ENCODE data around the gene GRK7. TPM values are rescaled to one million over a fixed set of nuclear protein-coding genes. Genes with fewer than 3 reads are reported as not detected.
A peak's percentile ranks its signal among the peaks of the same experiment; 100 is the strongest.
"Not testable (repeated sequence)": the region's sequence is repeated elsewhere in the genome, so short reads cannot be mapped to it uniquely, and the experiment has no call there.

Gene GRK7
- total RNA-seq, 1 experiment from 2014 or later = not detected

DNA sequence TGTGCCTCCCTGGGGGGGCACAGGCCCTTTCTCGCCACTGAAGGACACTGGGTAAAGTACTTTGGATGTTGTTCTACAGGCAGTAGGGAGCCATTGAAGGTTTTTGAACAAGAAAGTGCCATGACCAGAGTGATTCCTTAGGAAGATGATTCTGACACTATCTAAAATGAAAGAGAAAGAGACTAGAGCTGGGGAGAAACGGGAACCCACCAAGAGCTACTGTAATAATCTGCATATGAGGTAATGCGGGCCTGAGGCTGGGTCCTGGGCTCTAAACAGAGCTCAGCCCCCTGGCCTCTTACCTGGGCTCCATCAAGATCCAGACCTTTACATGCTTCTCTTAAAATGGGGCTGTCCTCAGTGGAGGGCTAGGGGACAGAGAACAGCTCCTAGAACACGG is 24.9 kb downstream of the GRK7 start:
- ChIA-PET CTCF (no interaction called here), POLR2A (ENCODE audit: low non-redundant PET) (no interaction called here)
- H3K27ac ChIP-seq (ENCODE audit: low read depth, low read length, poor library complexity, severe bottlenecking) = no peak overlapping the region
- no peaks in the 10 kb centered on the region for H3K4me1 ChIP-seq (ENCODE audit: insufficient read depth, low read length, poor library complexity, severe bottlenecking)
- no TSS peak for BruUV-seq (replicated peaks)
- H3K9me3 ChIP-seq (ENCODE audit: low read depth, low read length, poor library complexity, severe bottlenecking) = no peaks in the 10 kb centered on the region
- no peaks in the 10 kb centered on the region for H3K27me3 ChIP-seq (replicated peaks; ENCODE audit: insufficient read depth, low read depth, low read length, poor library complexity)
- no peak overlapping the region for H3K4me3 ChIP-seq (ENCODE audit: low read depth, low read length, poor library complexity, severe bottlenecking)
- TF ChIP-seq EZH2 (IDR thresholded peaks at IDR 0.05; ENCODE audit: borderline replicate concordance, low read depth, low read length, poor library complexity, severe bottlenecking) = no peak
- TF ChIP-seq, protein P1, sequence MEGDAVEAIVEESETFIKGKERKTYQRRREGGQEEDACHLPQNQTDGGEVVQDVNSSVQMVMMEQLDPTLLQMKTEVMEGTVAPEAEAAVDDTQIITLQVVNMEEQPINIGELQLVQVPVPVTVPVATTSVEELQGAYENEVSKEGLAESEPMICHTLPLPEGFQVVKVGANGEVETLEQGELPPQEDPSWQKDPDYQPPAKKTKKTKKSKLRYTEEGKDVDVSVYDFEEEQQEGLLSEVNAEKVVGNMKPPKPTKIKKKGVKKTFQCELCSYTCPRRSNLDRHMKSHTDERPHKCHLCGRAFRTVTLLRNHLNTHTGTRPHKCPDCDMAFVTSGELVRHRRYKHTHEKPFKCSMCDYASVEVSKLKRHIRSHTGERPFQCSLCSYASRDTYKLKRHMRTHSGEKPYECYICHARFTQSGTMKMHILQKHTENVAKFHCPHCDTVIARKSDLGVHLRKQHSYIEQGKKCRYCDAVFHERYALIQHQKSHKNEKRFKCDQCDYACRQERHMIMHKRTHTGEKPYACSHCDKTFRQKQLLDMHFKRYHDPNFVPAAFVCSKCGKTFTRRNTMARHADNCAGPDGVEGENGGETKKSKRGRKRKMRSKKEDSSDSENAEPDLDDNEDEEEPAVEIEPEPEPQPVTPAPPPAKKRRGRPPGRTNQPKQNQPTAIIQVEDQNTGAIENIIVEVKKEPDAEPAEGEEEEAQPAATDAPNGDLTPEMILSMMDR (conservative IDR thresholded peaks at IDR 0.05; ENCODE audit: low read depth, low read length) = no peak
- no peak for DNase-seq (ENCODE audit: low spot score)
- intact Hi-C loops (cut with micrococcal nuclease; ENCODE audit: unreplicated experiment) = no loop called here
- H3K36me3 ChIP-seq (ENCODE audit: insufficient read depth, low read length, poor library complexity, severe bottlenecking) = no peaks in the 10 kb centered on the region

DNA sequence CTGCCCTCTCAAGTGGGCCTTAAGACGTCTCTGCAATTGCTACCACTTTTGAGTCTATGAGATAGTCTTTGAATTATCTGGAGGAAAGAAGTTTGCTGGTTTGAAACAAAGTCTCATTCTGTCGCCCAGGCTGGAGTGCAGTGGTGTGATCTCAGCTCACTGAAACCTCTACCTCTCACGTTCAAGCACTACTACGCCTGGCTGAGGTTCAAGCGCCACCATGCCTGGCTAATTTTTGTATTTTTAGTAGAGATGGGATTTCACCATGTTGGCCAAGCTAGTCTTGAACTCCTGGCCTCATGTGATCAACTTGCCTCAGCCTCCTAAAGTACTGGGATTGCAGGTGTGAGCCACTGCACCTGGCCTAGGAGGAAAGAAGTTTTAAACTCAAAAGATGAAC is 25.5 kb downstream of the GRK7 start:
- POLR2A ChIA-PET (ENCODE audit: low non-redundant PET); intact Hi-C loops (cut with micrococcal nuclease; ENCODE audit: unreplicated experiment); H3K4me1 ChIP-seq (ENCODE audit: insufficient read depth, low read length, poor library complexity, severe bottlenecking); H3K9me3 ChIP-seq (ENCODE audit: low read depth, low read length, poor library complexity, severe bottlenecking); BruUV-seq (replicated peaks); H3K36me3 ChIP-seq (ENCODE audit: insufficient read depth, low read length, poor library complexity, severe bottlenecking); DNase-seq (ENCODE audit: low spot score); H3K27ac ChIP-seq (ENCODE audit: low read depth, low read length, poor library complexity, severe bottlenecking); H3K4me3 ChIP-seq (ENCODE audit: low read depth, low read length, poor library complexity, severe bottlenecking); H3K27me3 ChIP-seq (replicated peaks; ENCODE audit: insufficient read depth, low read depth, low read length, poor library complexity); CTCF ChIA-PET: not testable (repeated sequence)

DNA sequence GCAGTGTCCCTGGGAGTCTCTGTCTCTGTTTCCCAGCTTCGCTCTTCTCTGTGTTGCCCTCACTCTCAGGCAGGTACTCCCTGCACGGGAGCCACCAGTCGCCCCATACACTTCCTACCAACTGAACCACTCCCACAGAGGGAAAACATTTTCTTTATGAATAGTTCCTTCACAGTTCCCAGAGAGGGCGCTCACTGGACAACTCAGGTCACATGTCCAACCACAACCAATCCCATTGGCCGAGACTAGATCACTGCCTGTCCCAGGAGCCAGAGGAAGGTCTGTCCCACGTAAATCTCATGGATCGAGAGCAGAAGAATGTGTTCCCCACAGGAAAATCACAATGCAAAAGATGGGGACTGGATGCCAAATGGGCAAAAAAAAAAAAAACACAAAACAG is 26.1 kb downstream of the GRK7 start:
- CTCF ChIA-PET = no interaction called here
- no peaks in the 10 kb centered on the region for H3K27me3 ChIP-seq (replicated peaks; ENCODE audit: insufficient read depth, low read depth, low read length, poor library complexity)
- TF ChIP-seq, protein P1 (conservative IDR thresholded peaks at IDR 0.05; ENCODE audit: low read depth, low read length) = no peak; the same call in 1 of the 2 replicates
- TF ChIP-seq EZH2 (IDR thresholded peaks at IDR 0.05; ENCODE audit: borderline replicate concordance, low read depth, low read length, poor library complexity, severe bottlenecking) = no peak
- H3K4me1 ChIP-seq (ENCODE audit: insufficient read depth, low read length, poor library complexity, severe bottlenecking) = no peaks in the 10 kb centered on the region
- H3K4me3 ChIP-seq (ENCODE audit: low read depth, low read length, poor library complexity, severe bottlenecking) = no peak overlapping the region
- no peak overlapping the region for H3K27ac ChIP-seq (ENCODE audit: low read depth, low read length, poor library complexity, severe bottlenecking)
- H3K36me3 ChIP-seq (ENCODE audit: insufficient read depth, low read length, poor library complexity, severe bottlenecking) = no peaks in the 10 kb centered on the region
- no peaks in the 10 kb centered on the region for H3K9me3 ChIP-seq (ENCODE audit: low read depth, low read length, poor library complexity, severe bottlenecking)
- no TSS peak for BruUV-seq (replicated peaks)
- DNase-seq (ENCODE audit: low spot score) = peak; percentile 22
- intact Hi-C loops (cut with micrococcal nuclease; ENCODE audit: unreplicated experiment) = no loop called here
- POLR2A ChIA-PET (ENCODE audit: low non-redundant PET) = no interaction called here

DNA sequence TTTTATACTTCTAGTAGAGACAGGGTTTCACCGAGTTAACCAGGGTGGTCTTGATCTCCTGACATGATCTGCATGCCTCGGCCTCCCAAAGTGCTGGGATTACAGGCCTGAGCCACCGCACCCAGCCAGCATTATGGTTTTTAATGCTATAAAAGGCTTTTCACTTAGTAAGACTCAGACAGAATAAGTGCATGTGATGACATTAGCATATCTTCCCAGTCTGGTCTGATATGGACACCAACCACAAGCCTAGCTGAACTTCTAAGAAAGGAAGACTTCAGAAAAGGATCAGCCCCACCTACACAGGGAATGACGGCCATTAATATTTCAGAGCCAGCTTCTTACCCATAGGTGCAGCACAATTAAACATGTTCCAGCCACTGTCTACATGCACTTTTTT is 27.0 kb downstream of the GRK7 start:
- Histone ChIP-seq H3K27me3 (replicated peaks; ENCODE audit: insufficient read depth, low read depth, low read length, poor library complexity) (no peaks in the 10 kb centered on the region), H3K9me3 (ENCODE audit: low read depth, low read length, poor library complexity, severe bottlenecking) (no peaks in the 10 kb centered on the region), H3K4me3 (ENCODE audit: low read depth, low read length, poor library complexity, severe bottlenecking) (no peak overlapping the region), H3K27ac (ENCODE audit: low read depth, low read length, poor library complexity, severe bottlenecking) (no peak overlapping the region), H3K4me1 (ENCODE audit: insufficient read depth, low read length, poor library complexity, severe bottlenecking) (no peaks in the 10 kb centered on the region), H3K36me3 (ENCODE audit: insufficient read depth, low read length, poor library complexity, severe bottlenecking) (no peaks in the 10 kb centered on the region)
- BruUV-seq (replicated peaks) = no TSS peak
- CTCF ChIA-PET = no interaction called here
- POLR2A ChIA-PET (ENCODE audit: low non-redundant PET) = interaction anchor here (0.7 kb wide), 1 partner anchor 1511 kb away, joined by 3 read pairs; no protein-coding TSS in a partner anchor
- TF ChIP-seq EZH2 (IDR thresholded peaks at IDR 0.05; ENCODE audit: borderline replicate concordance, low read depth, low read length, poor library complexity, severe bottlenecking) = no peak
- TF ChIP-seq, protein P1 (conservative IDR thresholded peaks at IDR 0.05; ENCODE audit: low read depth, low read length) = no peak
- intact Hi-C loops (cut with micrococcal nuclease; ENCODE audit: unreplicated experiment) = no loop called here
- no peak for DNase-seq (ENCODE audit: low spot score)
